GM12872 (cell line): ENCODE measurements around the gene CBY1.

ENCODE experiments used
- TF ChIP-seq, protein P1 (sequence below): IDR thresholded peaks from 3 replicates; pipeline ENCODE4 v1.5.1; 2011; ENCODE audit warnings: low read depth, mild to moderate bottlenecking, low read length, moderate library complexity; ENCODE audit not compliant: insufficient read depth

The CBY1 gene

DNA sequence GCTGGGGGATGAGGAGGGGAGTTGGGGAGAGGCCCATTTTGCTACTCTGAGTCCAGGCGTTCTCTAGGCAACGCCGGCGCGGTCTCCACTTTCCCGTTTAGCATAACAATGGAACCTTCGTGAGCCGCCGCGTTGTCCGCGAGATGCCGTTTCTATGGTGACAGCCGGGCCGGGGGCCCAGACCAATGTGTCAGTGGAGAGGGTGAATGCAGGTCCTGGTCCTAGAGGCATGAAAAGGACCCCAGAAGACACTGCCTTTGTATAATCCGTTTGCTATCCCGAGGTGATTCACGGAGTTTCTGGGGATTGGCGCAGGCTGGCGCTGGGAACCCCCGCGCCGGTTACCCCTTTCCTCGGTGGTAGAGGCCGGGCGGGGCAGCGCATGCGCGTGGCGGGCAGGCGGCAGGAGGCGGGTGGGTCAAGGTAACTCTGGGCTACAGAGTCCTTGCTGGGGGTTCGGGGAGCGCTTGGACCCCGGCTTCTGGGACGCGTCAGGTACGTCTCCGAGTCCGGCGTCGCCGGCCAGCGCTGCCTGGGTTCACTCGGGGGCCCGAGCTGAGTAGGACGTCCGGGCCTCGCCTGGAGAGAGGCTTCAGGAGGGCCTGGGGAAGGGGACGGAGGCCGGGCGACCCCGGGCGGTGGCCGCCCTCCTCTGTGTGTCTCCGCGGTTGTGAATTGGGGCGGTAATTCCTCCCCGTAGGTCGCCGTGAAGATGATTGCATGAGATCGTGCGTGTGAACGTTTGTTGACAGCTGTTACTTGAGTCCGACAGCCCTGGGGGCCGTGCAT lies at the start of gene CBY1, which contains the start of gene FAM227A:
TSS of gene CBY1 (plus strand) at position 383 of the 789 bp plus-strand sequence. CDS start 11,417 bp downstream, outside the sequence.
TSS of gene FAM227A (minus strand) at position 137 of the 789 bp plus-strand sequence. CDS start 6,224 bp downstream, outside the sequence.
- TF ChIP-seq, protein P1, sequence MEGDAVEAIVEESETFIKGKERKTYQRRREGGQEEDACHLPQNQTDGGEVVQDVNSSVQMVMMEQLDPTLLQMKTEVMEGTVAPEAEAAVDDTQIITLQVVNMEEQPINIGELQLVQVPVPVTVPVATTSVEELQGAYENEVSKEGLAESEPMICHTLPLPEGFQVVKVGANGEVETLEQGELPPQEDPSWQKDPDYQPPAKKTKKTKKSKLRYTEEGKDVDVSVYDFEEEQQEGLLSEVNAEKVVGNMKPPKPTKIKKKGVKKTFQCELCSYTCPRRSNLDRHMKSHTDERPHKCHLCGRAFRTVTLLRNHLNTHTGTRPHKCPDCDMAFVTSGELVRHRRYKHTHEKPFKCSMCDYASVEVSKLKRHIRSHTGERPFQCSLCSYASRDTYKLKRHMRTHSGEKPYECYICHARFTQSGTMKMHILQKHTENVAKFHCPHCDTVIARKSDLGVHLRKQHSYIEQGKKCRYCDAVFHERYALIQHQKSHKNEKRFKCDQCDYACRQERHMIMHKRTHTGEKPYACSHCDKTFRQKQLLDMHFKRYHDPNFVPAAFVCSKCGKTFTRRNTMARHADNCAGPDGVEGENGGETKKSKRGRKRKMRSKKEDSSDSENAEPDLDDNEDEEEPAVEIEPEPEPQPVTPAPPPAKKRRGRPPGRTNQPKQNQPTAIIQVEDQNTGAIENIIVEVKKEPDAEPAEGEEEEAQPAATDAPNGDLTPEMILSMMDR, result no peak

DNA sequence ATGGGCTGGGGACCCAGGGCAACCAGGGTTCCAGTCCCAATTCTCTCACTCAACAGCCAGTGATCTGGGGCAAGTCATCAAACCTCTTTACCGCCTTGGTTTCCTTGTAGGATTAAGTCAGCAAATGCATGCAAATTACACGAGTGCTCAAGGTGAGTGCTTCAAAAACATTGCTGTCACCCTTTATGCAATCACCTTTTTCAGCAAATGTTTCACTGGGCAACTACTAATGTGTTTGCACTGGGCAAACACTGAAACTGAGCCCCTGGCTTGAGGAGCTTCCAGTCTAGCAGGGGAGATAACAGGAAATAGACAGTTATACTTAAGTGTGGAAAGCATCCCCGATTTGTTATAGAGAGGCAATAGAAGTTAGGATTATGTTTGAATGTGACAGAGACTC lies 48.8 kb upstream of the CBY1 start:
- TF ChIP-seq, protein P1, result no peak

DNA sequence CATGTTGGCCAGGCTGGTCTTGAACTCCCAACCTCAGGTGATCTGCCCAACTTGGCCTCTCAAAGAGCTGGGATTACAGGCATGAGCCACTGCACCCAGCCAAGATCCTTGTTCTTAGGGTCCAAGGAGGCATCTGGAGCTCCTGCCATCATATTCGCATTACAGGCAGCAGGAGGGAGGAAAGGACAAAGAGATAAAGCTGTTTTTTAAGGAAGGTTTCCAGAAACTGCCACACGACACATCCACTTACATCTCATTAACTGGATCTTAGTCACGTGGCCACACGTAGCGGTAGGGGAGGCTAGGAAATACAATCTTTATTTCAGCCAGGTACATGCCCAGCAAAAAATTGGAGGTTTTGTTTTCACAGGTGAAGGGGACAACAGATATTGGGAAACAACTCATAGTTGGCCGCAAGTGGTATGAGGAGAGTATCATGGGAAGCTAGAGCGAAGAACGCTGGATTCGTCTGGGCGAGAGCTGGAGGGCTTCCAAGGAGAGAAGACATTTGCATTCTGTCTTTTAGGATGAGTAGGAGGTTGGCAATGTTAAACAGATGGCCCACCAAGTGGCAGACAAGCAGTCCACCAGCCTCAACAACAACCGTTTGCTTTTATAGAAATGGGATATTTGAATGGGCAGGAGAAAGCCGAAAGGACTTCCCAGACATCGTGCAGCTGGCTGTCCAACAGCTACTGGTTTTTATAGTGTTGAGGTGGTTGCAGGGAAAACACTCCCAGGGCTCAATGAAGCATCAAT lies 47.3 kb upstream of the CBY1 start:
- TF ChIP-seq, protein P1, result no peak

DNA sequence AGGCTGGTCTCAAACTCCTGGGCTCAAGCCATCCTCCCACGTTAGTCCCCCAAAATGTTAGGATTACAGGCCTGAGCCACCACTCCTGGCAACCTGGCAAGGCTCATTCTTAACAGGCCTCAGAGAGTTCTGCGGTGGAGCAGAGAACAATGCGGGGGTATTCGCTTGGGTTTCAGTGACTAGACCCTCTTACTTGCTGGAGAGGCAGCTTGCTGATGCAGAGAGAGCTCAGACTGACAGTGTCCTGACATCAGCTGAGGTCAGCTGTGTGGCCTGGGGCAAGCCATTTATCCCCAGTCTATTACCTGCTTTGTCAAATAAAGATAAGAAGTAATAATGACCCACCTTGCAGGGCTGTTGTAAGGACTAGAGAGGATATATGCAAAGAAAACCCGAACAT lies 46.2 kb upstream of the CBY1 start:
- TF ChIP-seq, protein P1, result no peak

DNA sequence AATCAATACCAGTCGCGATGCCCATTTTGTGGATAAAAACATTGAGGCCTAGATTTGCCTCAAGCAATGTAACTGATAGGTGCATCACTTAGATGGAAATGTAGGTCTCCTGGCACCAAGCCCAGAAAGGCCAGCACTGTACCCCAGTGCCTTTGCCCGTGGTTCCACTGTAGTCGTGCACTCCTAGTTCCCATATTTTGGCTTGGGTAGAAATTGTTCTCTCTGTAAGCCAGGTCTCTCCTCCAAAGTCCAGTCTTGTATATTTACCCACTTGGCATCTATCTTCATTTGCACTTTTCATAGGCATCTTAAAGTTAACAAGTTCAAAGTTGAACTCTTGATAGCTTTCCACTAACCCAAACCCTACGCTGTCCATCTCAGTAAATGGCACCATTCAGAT lies 44.9 kb upstream of the CBY1 start:
- TF ChIP-seq, protein P1, result no peak

DNA sequence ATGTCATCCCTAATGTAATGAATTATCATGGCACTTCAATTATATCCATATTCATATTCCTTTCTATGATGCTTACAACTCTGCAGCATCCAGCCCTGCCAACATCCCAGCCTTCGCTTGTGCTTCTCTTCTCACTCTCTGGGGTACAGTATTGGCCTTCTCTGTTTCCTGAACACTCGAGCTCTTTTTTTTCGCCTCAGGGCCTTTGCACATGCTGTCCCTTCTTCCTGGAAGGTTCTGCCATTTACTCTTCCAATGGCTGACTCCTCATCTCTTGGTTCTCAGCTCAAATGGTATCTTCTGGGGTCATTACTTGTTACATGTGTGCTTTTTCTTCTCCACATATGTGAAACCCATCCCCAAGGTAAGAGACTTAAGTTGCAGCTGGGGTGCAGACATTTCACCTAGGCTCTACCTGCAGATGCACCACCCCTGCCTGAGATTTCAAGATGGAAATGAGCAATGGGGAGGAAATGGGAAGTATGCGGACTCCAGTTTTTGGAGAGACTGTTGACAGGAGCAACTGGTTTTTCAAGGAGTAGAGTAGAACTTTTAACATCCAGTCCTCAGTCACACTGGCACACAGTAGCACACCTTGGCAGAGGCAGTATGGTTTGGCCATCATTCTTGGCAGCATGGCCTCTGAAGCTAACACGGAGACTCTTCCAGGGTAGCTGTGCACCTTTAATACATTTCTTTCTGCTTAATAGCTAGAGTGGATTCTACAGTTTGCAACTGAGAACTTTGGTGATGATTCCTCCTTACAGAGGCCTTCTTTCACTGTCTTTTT lies 44.0 kb upstream of the CBY1 start:
- TF ChIP-seq, protein P1, result no peak

DNA sequence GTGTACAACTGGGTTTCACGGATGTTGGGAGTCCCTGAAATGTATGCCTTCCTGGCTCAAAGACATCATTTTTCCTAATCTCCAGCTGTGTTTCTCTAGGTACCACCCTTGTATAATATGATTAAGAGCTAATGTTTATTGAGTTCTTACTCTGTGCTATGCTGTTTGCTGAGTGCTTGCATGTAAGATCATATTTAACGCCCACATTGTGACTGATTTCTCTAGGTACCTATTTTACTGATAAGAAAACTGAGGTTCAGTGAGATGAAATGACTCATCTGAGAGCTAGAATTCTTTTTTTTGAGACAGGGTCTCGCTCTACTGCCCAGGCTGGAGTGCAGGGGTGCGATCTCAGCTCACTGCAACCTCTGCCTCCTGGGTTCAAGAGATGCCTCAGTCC lies 42.9 kb upstream of the CBY1 start:
- TF ChIP-seq, protein P1, result no peak
